SU-DHL-6 (cell line): ENCODE measurements around the gene LRRK1.

Experiments used
- H2AFZ ChIP-seq: fragments of 200-600 bp; sonication (generic); 2 replicates; pipeline ENCODE4 v1.6.1; 2014; ENCODE audit warnings: low read depth, mild to moderate bottlenecking, moderate library complexity, mixed read lengths, antibody characterized with exemption, low read length; ENCODE audit not compliant: severe bottlenecking
- H3F3A ChIP-seq: fragments of 200-600 bp; shearing (Covaris generic); 2 replicates; pipeline ENCODE4 v1.6.0; 2016; ENCODE audit warnings: antibody characterized with exemption, mild to moderate bottlenecking; ENCODE audit not compliant: insufficient read depth
- H3K27ac ChIP-seq: fragments of 200-600 bp; sonication (generic); 2 replicates; pipeline ENCODE4 v1.5.1; 2016; ENCODE audit warnings: low read depth, mild to moderate bottlenecking, low read length, moderate library complexity, mixed read lengths
- H3K27me3 ChIP-seq: fragments of 200-600 bp; sonication (generic), shearing (Covaris generic); 2 replicates; pipeline ENCODE4 v1.6.0; 2014; ENCODE audit warnings: mild to moderate bottlenecking, low read length
- H3K36me3 ChIP-seq: fragments of 200-600 bp; sonication (generic); 2 replicates; pipeline ENCODE4 v1.6.1; 2014; ENCODE audit warnings: mild to moderate bottlenecking, low read length, mixed read lengths
- H3K4me2 ChIP-seq: fragments of 300-600, 200-600 bp; shearing (Covaris generic), sonication (generic); 2 replicates; pipeline ENCODE4 v1.6.0; 2014; ENCODE audit warnings: low read length, low read depth, mild to moderate bottlenecking; ENCODE audit not compliant: poor library complexity, severe bottlenecking
- H3K4me3 ChIP-seq: fragments of 200-600 bp; sonication (generic); 2 replicates; pipeline ENCODE4 v1.5.1; 2014; ENCODE audit warnings: antibody characterized with exemption, low read length, mild to moderate bottlenecking, mixed read lengths; ENCODE audit not compliant: insufficient read depth, poor library complexity, severe bottlenecking
- H3K79me2 ChIP-seq: fragments of 200-600 bp; sonication (generic); 2 replicates; pipeline ENCODE4 v1.6.1; 2014; ENCODE audit warnings: mild to moderate bottlenecking, low read length, moderate library complexity; ENCODE audit not compliant: insufficient read depth
- H3K9ac ChIP-seq: fragments of 200-600 bp; sonication (generic); 2 replicates; pipeline ENCODE4 v1.7.0; 2014; ENCODE audit warnings: mild to moderate bottlenecking, low read length
- H3K9me2 ChIP-seq: fragments of 200-600 bp; sonication (generic); replicated peaks from 2 replicates; pipeline ENCODE4 v1.6.1; 2014; ENCODE audit warnings: low read length; ENCODE audit not compliant: insufficient read depth
- H3K9me3 ChIP-seq: fragments of 200-600 bp; sonication (generic); 2 replicates; pipeline ENCODE4 v1.6.1; 2014; ENCODE audit warnings: low read length, mixed read lengths; ENCODE audit not compliant: insufficient read depth
- H4K20me1 ChIP-seq: fragments of 200-600 bp; sonication (generic); 2 replicates; pipeline ENCODE4 v1.6.1; 2014; ENCODE audit warnings: low read depth, mild to moderate bottlenecking, antibody characterized with exemption, low read length, moderate library complexity, mixed read lengths
- EZH2phosphoT487 ChIP-seq: fragments of 200-600 bp; sonication (generic), shearing (Covaris generic); conservative IDR thresholded peaks from 2 replicates; pipeline ENCODE4 v1.6.1; 2018; ENCODE audit warnings: mild to moderate bottlenecking, antibody characterized with exemption, low read length, moderate library complexity, mixed read lengths
- TF ChIP-seq, protein P1 (sequence below): fragments of 200-600 bp; sonication (generic); IDR thresholded peaks from one replicate; pipeline ENCODE4 v1.5.1; 2017; ENCODE audit warnings: antibody characterized with exemption, mild to moderate bottlenecking, low read length, moderate library complexity; ENCODE audit not compliant: insufficient read depth, poor library complexity, severe bottlenecking

Gene LRRK1

DNA sequence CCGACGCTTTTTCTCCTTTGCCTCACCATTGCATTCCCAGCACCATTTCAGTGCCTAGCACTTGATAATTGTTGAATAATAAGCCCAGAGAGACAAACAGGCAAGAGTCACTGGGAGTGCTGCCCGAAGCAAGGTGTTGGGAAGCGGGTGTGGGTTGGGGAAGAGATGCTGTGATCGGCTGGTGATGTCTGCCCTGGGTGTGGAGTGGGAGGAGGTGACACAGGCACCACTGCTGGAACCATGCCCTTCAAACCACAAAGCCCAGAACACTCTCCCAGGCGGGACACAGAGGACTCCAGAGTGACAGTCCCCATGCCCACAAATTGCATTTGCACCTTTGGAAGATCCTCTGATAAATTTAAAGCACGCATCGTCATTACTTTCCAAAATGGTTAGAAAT, 184.4 kb downstream of the LRRK1 start:
- no peaks in the 10 kb centered on the region for H3K27me3 ChIP-seq
- H3K36me3 ChIP-seq, result no peaks in the 10 kb centered on the region
- H3K9ac ChIP-seq, result no peak overlapping the region
- H3K9me3 ChIP-seq, result no peaks in the 10 kb centered on the region
- no peak overlapping the region for H2AFZ ChIP-seq
- H3K27ac ChIP-seq, result no peak overlapping the region
- no peak overlapping the region for H3K4me2 ChIP-seq
- H3K4me3 ChIP-seq, result no peak overlapping the region
- TF ChIP-seq, protein P1, sequence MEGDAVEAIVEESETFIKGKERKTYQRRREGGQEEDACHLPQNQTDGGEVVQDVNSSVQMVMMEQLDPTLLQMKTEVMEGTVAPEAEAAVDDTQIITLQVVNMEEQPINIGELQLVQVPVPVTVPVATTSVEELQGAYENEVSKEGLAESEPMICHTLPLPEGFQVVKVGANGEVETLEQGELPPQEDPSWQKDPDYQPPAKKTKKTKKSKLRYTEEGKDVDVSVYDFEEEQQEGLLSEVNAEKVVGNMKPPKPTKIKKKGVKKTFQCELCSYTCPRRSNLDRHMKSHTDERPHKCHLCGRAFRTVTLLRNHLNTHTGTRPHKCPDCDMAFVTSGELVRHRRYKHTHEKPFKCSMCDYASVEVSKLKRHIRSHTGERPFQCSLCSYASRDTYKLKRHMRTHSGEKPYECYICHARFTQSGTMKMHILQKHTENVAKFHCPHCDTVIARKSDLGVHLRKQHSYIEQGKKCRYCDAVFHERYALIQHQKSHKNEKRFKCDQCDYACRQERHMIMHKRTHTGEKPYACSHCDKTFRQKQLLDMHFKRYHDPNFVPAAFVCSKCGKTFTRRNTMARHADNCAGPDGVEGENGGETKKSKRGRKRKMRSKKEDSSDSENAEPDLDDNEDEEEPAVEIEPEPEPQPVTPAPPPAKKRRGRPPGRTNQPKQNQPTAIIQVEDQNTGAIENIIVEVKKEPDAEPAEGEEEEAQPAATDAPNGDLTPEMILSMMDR, result no peak
- no peak for TF ChIP-seq EZH2phosphoT487
- no peaks in the 10 kb centered on the region for H3K9me2 ChIP-seq
- H3K79me2 ChIP-seq, result no peaks in the 10 kb centered on the region
- H4K20me1 ChIP-seq, result no peaks in the 10 kb centered on the region
- H3F3A ChIP-seq, result no peaks in the 10 kb centered on the region

- H3K9me2 ChIP-seq, result no peaks in the 10 kb centered on the region
- H2AFZ ChIP-seq, result no peak overlapping the region
- H3F3A ChIP-seq, result no peaks in the 10 kb centered on the region
- no peak overlapping the region for H3K27ac ChIP-seq
- no peak overlapping the region for H3K4me3 ChIP-seq
- H3K36me3 ChIP-seq, result no peaks in the 10 kb centered on the region
- no peaks in the 10 kb centered on the region for H3K79me2 ChIP-seq
- no peak overlapping the region for H3K9ac ChIP-seq
- H3K4me2 ChIP-seq, result no peak overlapping the region
- no peaks in the 10 kb centered on the region for H4K20me1 ChIP-seq
- no peaks in the 10 kb centered on the region for H3K9me3 ChIP-seq
- no peak for TF ChIP-seq EZH2phosphoT487
- TF ChIP-seq, protein P1, result no peak
- no peaks in the 10 kb centered on the region for H3K27me3 ChIP-seq
These were observed 185.0 kb downstream of the LRRK1 start for GRCh38 chr15:101104141-101104540.

DNA sequence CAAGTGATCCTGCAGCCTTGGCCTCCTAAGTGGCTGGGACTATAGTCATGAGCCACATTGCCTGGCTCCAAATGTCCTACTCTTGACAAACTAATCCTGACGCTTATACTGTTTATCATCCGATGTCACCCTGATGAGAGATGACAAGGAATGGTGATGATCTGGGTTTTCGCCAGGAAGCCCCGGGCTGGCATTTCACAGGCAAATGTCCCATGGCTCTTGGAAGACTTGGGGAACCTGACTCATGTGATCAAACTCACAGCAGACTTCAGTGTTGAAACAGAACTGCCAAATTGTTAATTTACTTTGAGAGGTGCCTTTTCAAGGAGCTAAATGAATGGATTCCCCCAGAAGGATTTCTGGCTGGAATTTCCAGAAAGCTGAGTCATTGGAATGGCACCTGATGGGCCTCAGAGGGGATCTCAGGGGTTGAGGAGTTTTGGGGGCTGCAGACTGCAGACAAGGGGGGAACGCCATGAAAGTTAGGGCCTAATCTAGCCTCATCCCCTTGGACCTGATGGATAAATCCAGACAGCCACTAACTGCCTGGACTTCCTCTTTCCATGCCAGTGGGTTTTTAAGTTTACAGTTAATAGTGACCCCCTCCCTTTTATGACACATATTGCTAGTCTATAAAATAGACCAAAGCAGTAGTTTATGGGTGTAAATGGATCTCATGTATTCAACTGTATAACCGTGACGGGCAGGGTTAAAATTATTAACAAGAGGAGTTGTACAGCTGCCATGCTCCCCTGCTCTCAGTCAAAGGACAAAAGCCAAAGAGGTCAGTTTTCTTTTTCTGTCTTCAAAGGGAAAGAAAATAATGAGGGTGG, 186.1 kb downstream of the LRRK1 start:
- Histone ChIP-seq H3K9me3 (no peaks in the 10 kb centered on the region), H3K4me2 (no peak overlapping the region), H3K4me3 (no peak overlapping the region), H4K20me1 (no peaks in the 10 kb centered on the region), H2AFZ (no peak overlapping the region), H3F3A (no peaks in the 10 kb centered on the region), H3K9ac (no peak overlapping the region), H3K36me3 (no peaks in the 10 kb centered on the region), H3K79me2 (no peaks in the 10 kb centered on the region), H3K9me2 (no peaks in the 10 kb centered on the region), H3K27me3 (no peaks in the 10 kb centered on the region), H3K27ac (no peak overlapping the region)
- no peak for TF ChIP-seq EZH2phosphoT487
- TF ChIP-seq, protein P1, result no peak
